Glutamatergic neuron (in vitro differentiated cells): Measurements from ENCODE around the gene ADRA2C. TPM values are rescaled to one million over a fixed set of nuclear protein-coding genes. Genes with fewer than 3 reads are reported as not detected.
"Not testable (repeated sequence)": the region's sequence is repeated elsewhere in the genome, so short reads cannot be mapped to it uniquely, and the experiment has no call there.

Experiments used
- DNase-seq: peaks from one replicate; pipeline ENCODE4 v3.0.0; 2022
- H3K27ac Mint-ChIP-seq: one replicate; pipeline ENCODE4 v1.8.0; 2020; ENCODE audit warnings: mild to moderate bottlenecking, mixed read lengths, inconsistent platforms; ENCODE audit not compliant: unreplicated experiment
- H3K27me3 Mint-ChIP-seq: one replicate; pipeline ENCODE4 v1.8.0; 2020; ENCODE audit warnings: mild to moderate bottlenecking, moderate library complexity, mixed read lengths, inconsistent platforms; ENCODE audit not compliant: unreplicated experiment
- H3K36me3 Mint-ChIP-seq: one replicate; pipeline ENCODE4 v1.8.0; 2020; ENCODE audit warnings: mild to moderate bottlenecking, mixed read lengths, inconsistent platforms; ENCODE audit not compliant: unreplicated experiment
- H3K4me1 Mint-ChIP-seq: one replicate; pipeline ENCODE4 v1.8.0; 2020; ENCODE audit warnings: mild to moderate bottlenecking, low read depth, mixed read lengths, inconsistent platforms; ENCODE audit not compliant: unreplicated experiment
- H3K4me3 Mint-ChIP-seq: one replicate; pipeline ENCODE4 v1.8.0; 2020; ENCODE audit warnings: mild to moderate bottlenecking, mixed read lengths, inconsistent platforms; ENCODE audit not compliant: unreplicated experiment
- H3K9me3 Mint-ChIP-seq: one replicate; pipeline ENCODE4 v1.8.0; 2020; ENCODE audit warnings: mild to moderate bottlenecking, moderate library complexity, mixed read lengths, inconsistent platforms; ENCODE audit not compliant: unreplicated experiment
- CTCF ChIP-seq: fragments of 200-600 bp; sonication (generic); IDR thresholded peaks from one replicate; pipeline ENCODE4 v1.5.0; 2021; ENCODE audit not compliant: partially characterized antibody, unreplicated experiment
- total RNA-seq: library from RNA; stranded (reverse); fragmentation: NEBNext Ultra II Directional; extraction: Animal tissue kit (Norgen Biotek cat#: 25700); gene quantifications from one replicate; pipeline ENCODE4 v1.2.1, GENCODE V29; 2021; ENCODE audit not compliant: unreplicated experiment

Gene ADRA2C
- total RNA-seq, 1 donor from 2014 or later, result 4.8 TPM

- Mint-ChIP-seq H3K9me3 (peaks cover 6% of the 10 kb centered on the region), H3K36me3 (no peaks in the 10 kb centered on the region), H3K4me3 (no peak overlapping the region), H3K4me1 (no peaks in the 10 kb centered on the region), H3K27me3 (peaks cover 2% of the 10 kb centered on the region), H3K27ac (no peak overlapping the region)
- no peak for TF ChIP-seq CTCF
- no peak for DNase-seq
Observed at GRCh38 chr4:3814053-3814570, 47.9 kb downstream of the ADRA2C start.

- H3K4me1 Mint-ChIP-seq, H3K4me3 Mint-ChIP-seq, H3K36me3 Mint-ChIP-seq, H3K27me3 Mint-ChIP-seq, H3K9me3 Mint-ChIP-seq, DNase-seq, H3K27ac Mint-ChIP-seq: not testable (repeated sequence)
Observed at GRCh38 chr4:3814838-3815237, 48.7 kb downstream of the ADRA2C start.

- H3K4me1 Mint-ChIP-seq, result peaks cover 2% of the 10 kb centered on the region
- peaks cover 4% of the 10 kb centered on the region for H3K27me3 Mint-ChIP-seq
- peaks cover 9% of the 10 kb centered on the region for H3K9me3 Mint-ChIP-seq
- no peak overlapping the region for H3K27ac Mint-ChIP-seq
- H3K4me3 Mint-ChIP-seq, result no peak overlapping the region
- TF ChIP-seq CTCF, result no peak
- H3K36me3 Mint-ChIP-seq, result no peaks in the 10 kb centered on the region
- no peak for DNase-seq
Observed at GRCh38 chr4:3816256-3816825, 50.2 kb downstream of the ADRA2C start.

DNA sequence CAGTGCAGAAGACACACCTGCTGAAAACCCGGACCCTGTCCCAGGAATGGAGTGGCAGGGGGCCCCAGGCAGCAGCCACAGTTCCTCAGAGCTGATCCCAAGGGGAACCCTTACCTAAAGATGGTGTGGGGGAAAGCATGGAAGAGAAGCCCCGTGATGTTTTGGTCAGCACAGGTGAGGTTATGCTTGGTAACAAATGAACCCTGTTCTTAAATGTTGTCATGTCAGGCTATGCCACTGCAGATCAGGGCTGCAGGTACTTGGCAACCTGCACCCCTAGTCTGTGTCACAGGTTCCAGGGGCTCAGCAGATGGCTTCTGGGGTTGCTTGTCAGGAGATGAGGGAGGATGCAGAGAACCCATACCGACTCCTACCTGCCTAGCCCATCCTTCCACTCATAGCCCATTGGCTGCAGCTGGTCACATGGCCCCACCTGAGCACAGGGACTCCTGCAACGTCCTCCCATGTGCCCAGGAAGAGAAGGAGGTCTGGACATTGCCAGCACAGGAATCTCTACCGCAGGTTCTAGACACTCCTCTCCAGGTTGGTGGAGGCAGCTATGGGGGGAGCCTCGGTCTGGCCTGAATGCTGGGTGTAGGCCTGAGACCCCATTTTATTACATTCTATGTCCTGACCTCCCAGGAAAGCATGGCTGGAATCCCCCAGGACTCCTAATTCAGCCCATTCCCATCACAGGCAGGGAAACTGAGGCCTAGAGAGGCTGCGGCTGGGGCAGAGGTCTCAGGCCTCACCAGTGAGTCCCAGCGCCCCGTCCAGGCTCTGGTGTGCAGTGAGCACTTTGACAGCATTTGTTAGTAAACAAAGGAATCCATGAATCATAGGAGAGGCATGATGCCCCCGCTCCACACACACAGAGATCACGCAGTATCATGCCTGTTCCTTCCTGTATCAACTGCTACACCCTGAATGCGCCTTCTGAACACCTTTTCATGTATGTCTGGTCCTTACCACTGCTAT is 51.1 kb downstream of the ADRA2C start:
- H3K9me3 Mint-ChIP-seq, result peaks cover 9% of the 10 kb centered on the region
- TF ChIP-seq CTCF, result no peak
- H3K36me3 Mint-ChIP-seq, result no peaks in the 10 kb centered on the region
- H3K4me1 Mint-ChIP-seq, result peaks cover 3% of the 10 kb centered on the region
- no peak overlapping the region for H3K4me3 Mint-ChIP-seq
- DNase-seq, result no peak
- no peak overlapping the region for H3K27ac Mint-ChIP-seq
- peaks cover 4% of the 10 kb centered on the region for H3K27me3 Mint-ChIP-seq

Other genes with a start within 250 kb of the ADRA2C start
- gene LRPAP1, start 234.0 kb upstream of the ADRA2C start, total RNA-seq, result 68.5 TPM